NCI-H526 (cell line): Measurements from ENCODE around the gene FARS2.

Source experiments
- DNase-seq, 2 experiments: peaks; one replicate each; lab custom pipeline; 2025; lab: John Stamatoyannopoulos, UW

The FARS2 gene

DNA sequence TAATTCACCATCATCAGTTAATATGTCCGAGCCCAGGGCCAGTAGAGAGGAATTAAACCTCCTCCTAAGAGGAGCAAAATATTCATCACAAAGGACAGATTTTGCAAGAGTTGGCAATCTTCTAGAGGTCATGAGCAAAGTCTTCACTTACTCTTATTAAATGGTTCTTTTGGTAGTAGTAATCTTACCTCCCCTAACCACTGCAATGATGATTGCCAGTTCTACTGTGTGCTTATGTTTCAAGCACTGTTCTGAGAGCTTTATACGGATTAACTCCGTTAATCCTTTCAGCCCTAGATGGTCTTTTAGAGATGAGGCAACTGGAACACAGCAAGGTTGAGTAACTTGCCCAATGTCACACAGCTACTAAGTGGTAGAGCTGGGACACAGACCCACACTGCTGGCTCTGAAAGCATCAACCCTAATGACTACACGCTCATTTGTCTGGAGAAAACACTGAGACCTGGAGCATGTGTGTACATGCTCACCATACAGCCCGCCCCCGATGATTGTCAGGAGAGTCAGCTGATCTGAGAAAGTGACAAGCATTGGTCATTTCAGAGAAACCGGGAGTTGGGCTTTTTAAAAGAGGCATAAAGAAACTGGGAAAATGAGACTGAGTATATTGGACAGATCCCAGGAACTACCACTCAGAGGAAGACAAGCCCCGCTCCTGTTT lies 469.4 kb downstream of the FARS2 start:
- DNase-seq = no peak

DNA sequence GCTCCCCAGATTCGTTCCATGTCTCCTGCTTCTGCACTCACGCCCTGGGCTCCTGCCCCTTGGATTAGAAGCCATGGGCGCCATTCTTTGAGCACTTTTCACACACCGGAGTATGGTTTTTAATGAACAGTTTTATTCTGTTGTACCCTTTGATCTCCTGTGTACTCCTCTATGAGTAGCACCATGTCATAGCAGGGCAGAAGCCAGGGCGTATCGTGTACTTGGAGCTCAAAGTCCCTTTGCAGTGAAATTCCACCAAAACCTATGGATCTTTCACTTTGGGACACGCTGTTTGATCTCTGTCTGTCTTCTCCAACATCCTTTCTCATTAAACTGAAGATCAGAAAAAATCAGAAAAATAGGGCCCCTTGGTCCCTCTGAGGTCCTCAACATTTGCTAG lies 470.1 kb downstream of the FARS2 start:
- DNase-seq = no peak

DNA sequence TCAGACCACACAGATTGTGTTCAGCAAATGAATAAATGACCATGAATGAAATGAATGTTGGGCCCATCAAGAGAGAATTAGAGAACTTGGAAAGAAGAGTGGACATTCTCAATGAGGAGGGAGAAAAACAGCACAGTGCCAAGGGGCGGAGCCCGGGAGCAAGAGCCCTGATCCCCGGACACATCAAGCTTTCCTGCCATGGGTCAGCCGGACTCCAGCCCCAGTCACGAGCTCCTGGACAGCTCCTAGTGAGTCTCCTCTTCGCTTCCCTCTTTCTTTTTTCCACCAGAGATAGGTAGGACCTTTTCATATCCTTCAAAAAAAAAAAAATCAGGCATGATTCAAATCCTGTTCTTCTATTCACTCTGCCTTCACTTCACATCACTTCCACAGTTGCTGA lies 471.2 kb downstream of the FARS2 start:
- DNase-seq = no peak

- no peak for DNase-seq
Measured at GRCh38 chr6:5736016-5736738, 474.9 kb downstream of the FARS2 start.

DNA sequence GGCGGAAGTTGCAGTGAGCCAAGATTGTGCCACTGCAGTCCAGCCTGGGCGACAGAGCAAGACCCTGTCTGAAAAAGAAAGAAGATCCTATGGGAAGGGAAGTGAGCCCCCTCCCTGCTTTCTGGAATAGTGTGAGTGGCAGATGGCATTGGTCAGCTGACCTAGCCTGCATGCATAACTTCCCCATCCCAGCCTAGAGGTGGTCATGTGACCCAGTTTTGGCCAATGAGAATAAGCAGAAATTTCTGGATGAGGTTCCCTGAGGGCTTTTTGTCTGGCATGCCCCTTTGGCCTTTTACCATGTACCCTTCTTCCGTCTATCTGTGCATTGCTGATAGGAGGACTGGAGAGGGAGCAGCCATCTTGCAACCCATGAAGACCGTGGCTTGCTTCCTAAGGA lies 476.1 kb downstream of the FARS2 start:
- DNase-seq = no peak

DNA sequence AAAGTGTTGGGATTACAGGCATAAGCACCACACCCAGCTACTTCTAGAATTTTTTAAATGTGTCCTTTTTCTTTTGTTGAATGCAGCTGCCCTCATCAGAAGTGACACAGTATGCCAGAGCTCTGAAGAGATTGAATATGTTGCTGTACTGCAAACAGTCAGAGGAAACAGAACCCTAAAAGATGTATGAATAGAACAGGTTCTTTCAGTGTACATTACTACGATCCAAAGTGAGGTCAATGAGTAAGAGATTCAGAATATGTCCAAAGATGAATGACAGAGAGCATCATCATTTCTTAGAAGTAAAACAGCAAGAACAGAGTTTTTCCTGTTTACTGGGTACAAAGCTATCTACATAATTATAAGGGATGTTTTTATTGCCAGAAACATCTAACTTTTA lies 476.9 kb downstream of the FARS2 start:
- no peak for DNase-seq

DNA sequence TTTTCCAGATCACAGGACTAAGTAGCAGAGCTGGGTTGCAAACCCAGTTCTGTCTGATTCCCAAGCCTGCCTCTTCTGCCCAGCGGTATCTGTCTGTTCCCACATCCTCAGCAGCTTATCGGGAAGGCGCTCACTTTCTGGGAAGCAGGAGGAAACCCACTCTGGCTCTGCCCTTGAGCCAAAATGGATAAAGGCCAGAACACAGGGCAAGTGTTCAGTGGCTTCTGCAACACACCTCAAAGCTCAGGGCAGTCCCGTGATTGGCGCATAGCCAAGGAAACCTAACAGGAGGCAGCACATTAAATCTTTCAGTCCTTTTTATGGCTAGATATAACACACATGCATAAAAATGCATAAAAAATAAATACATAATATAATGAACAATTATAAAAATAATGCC lies 483.2 kb downstream of the FARS2 start:
- DNase-seq = no peak

DNA sequence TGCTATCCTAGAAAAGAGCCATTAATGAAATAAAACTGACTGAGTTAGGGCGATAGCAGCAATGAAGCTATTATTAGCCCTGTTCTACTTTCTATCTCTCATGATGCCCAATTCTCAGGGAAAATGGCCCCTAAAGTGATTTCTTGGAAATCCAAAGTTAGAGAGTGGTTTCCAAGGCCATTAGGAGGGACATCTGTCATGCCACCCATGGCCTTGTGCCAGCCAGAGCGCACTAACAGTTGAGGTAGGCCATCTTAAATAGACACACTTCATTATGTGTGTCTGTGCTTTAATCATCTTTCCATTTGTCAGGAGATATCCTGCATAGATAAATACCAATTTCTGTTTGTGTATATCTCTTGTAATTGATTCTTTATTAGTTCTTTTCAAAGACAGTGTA lies 483.8 kb downstream of the FARS2 start:
- no peak for DNase-seq

DNA sequence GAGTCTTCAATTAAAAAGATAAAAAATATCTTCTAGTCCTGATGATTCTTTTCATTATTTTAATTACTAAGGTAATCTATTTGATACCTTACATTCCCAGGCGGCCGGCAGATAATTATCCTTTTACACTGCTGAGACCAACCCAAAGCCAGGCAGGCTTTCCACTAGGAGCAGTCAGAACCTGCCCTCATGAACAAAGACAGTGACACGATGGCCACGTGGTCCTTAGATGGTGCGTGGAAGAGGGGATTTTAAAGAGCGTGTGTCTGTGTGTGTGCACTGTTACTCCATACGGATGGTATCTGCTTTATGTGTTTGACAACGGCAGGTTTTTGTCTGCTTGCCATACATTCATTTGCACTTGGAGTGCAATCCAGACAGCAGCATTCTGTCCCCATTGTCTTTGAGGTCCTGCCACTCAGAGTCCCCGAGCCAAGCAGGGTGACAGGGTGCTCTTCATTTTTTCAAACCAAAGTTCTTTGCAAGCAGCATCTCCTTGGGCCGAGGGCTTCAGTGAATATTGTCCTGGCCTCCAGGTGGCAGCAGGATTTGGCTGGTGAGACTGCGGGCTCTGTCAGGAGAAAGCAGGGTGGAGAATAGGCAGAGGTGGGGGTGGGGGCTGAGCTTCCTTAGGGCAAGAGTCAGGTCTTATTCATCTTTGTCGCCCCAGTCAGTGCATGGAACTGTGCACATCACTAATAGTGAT lies 484.9 kb downstream of the FARS2 start:
- peak in 1 of 2 experiments; percentile 19 for DNase-seq

DNA sequence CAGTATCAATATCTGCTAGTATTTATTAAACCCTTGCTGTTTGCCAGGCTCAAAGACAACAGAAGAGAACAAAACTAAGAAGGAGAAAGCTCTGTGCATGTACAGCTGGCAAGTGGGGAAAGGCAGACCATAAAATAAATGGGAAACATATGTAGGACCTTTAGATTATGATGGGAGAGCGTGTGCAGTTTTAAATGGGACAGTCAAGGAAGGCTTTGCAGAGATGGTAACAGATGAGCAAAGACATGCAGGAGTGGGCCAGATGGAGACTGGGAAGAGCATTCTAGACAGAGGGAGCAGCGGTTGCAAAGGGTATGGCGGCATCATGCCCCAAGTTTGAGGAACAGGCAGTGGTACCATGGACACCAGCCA lies 485.4 kb downstream of the FARS2 start:
- no peak for DNase-seq

DNA sequence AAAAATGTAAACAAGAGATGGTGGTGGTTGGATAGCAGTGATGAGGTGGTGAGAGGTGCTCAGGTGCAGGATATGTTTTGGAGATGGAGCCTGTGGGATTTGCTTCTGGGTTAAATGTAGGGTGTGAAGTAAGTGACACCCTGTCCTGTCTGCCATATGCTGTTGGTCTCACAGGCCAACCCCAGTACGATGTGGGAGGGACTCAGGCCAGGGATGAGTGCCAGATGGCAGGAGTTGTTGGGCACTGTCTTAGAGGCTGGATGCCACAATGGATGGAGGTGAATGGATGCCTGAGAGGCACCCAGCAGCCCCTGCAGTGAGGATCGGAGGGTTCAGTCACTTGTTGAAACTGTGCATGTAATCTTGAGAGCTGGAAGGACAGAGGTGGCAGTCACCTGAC lies 486.1 kb downstream of the FARS2 start:
- no peak for DNase-seq

DNA sequence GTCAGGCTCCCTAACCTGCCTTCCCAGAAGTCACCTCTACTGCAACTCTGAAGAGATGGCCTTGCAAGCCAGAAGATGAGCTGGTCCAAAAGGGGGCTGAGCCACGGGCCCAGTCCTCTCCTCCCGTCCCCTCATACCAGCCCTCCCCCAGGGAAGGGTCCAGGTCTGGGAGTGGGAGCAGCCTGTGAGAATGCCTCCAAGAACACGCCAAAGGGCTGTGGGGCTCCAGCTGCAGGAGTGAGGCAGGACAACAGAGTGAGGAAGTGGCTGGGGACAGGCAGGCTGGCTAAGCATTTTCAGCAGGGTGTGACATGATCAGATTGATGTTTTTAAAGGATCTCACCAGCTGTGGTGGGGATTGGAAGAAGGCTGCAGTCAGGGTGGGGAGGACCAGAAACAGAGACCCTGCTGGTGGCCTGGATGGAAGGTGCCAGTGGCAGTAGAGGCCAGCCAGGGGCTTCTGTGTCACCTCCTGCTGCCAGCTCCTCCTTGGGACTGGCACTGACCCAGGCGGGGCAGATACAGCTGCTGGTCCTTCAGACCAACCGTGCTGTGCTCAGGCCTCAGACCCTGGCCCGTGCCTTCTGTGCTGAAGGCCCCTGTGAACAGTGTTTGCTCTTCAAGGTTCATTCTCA lies 487.8 kb downstream of the FARS2 start:
- no peak for DNase-seq

- DNase-seq = no peak
Measured at GRCh38 chr6:5749651-5750215, 488.4 kb downstream of the FARS2 start.

GRCh38 chr6:5751525-5752390 lies 490.4 kb downstream of the FARS2 start:
- DNase-seq = no peak

DNA sequence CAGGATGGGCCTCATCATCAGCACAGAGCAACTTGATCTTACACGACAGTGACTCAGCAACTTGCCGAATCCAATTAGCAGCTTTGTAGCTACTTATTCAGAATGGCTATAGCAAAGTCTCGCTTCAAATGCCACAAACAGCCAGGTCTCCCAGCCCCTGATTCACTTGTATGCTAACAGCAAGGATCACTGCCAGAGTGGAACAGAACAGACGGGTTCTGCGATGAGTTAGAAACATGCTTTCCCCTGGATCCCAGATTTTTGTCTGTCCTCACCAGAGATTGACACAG lies 491.0 kb downstream of the FARS2 start:
- no peak for DNase-seq

- DNase-seq = no peak
Measured at GRCh38 chr6:5753209-5753608, 491.9 kb downstream of the FARS2 start.

DNA sequence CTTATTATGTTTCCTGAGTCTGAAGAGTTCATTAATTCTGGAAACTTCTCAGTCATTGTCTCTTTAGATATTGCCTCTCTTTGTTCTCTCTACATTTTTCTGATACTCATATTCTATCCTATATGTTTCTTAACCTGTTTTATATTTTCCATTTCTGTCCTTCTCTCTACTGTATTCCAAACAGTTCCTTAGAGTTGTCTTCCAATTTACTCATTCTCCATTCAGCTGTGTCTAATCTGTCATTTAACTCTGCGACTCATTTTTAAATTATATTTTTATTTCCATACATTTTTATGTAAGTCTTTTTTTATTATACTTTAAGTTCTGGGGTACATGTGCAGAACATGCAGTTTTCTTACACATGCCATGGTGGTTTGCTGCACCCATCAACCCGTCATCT lies 493.6 kb downstream of the FARS2 start:
- DNase-seq = no peak

- no peak for DNase-seq
Measured at GRCh38 chr6:5759571-5759970, 498.3 kb downstream of the FARS2 start.

DNA sequence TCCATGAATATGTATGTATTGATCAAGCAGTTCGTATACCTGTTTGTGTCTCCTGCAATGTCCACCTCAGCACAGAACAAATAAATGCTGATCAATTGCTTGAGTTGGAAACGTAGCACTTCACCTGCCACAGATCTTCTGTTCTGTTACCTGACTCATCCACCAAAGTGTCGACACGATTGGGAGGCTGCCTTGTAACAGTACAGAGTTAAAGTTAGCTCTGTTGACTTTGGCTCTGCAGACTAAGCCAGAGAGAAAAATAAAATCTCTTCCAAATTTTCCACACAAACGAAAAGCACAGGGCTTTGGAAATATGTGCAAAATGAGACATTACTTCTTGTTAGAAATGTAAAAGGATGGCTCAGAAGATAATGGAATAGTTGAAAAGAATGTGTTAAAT lies 500.1 kb downstream of the FARS2 start:
- no peak for DNase-seq

GRCh38 chr6:5762561-5762968 lies 501.3 kb downstream of the FARS2 start:
- no peak for DNase-seq

GRCh38 chr6:5763407-5763806 lies 502.1 kb downstream of the FARS2 start:
- DNase-seq = no peak

- DNase-seq = no peak
Measured at GRCh38 chr6:5763871-5764270, 502.6 kb downstream of the FARS2 start.
